Mononuclear cell (primary cell): Measurements from ENCODE around the gene LAMC1. TPM values are rescaled to one million over a fixed set of nuclear protein-coding genes. Genes with fewer than 3 reads are reported as not detected.

Experiments
- H3K27me3 ChIP-seq: 2 replicates; pipeline ENCODE4 v1.6.0; 2011; ENCODE audit warnings: low read length, control low read depth; ENCODE audit not compliant: insufficient read depth
- H3K4me1 ChIP-seq: 2 replicates; pipeline ENCODE4 v1.5.1; 2011; ENCODE audit warnings: mild to moderate bottlenecking, low read length, control low read depth; ENCODE audit not compliant: insufficient read depth
- H3K4me3 ChIP-seq: 2 replicates; pipeline ENCODE4 v1.5.1; 2011; ENCODE audit warnings: mild to moderate bottlenecking, low read length, moderate library complexity
- H3K9me3 ChIP-seq: 2 replicates; pipeline ENCODE4 v1.5.1; 2011; ENCODE audit warnings: low read depth, mild to moderate bottlenecking, control low read depth, low read length
- total RNA-seq: library from RNA; depleted of rRNA; stranded (reverse); fragments of >200 nt; gene quantifications from one replicate; pipeline ENCODE4 v1.2.3, GENCODE V29; 2012

The LAMC1 gene
- total RNA-seq, 1 donor: 2.6 TPM

DNA sequence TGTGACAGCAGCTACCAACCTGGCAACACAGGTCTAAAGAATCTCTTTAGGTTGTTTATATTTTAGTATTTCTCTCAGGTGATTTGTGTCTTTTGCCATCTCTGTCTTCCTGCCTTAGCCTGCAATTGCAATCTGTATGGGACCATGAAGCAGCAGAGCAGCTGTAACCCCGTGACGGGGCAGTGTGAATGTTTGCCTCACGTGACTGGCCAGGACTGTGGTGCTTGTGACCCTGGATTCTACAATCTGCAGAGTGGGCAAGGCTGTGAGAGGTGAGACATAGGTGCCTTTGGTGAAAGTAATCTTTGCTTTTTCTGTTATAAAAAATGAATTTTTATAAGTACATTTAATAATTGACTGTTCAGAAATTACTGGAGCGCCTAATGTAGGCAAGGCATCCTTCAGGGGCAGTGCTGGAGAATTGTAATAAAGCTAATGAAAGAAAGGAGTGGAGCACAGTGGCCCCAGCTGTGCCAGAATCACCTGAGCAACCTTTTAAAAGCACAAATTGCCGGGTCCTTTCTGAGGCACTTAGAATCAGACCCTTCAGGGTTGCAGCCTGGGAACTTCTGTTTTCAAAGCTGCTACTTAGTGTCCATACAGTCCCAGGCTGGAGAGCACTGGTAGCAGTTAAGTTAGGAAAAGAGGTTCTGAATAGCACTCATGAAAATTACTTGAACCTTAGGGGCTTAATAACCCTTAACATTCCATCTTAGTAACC is 102.2 kb downstream of the LAMC1 start:
- H3K9me3 ChIP-seq: no peaks in the 10 kb centered on the region
- H3K4me3 ChIP-seq: no peak overlapping the region
- no peaks in the 10 kb centered on the region for H3K4me1 ChIP-seq
- H3K27me3 ChIP-seq: no peaks in the 10 kb centered on the region

- Histone ChIP-seq H3K9me3 (no peaks in the 10 kb centered on the region), H3K4me1 (no peaks in the 10 kb centered on the region)
Observed at GRCh38 chr1:183126000-183126366, 102.8 kb downstream of the LAMC1 start.

DNA sequence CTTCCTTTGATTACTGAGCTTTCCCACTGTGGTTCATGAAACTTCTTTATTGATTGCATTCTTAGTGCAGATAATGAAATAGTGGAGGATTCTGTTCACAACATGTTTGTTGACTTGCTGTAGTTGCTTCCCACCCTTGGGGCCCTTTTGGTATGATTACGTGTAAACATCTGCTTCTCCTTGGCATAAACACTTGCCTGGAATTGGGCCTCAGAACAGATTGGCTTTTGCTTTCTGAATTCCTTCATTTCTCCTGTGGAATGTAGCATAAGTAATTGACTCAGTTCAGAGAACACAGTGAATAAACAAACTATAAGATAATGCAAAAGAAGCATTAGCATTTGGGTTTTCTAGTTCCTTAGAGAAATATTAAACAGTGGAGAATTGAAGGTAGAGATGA is 103.3 kb downstream of the LAMC1 start:
- Histone ChIP-seq H3K4me3 (no peak overlapping the region), H3K9me3 (no peaks in the 10 kb centered on the region), H3K27me3 (no peaks in the 10 kb centered on the region), H3K4me1 (no peaks in the 10 kb centered on the region)

More at GRCh38 chr1:183126000-183126366, 102.8 kb downstream of the LAMC1 start:
- no peak overlapping the region for H3K4me3 ChIP-seq
- no peaks in the 10 kb centered on the region for H3K27me3 ChIP-seq

GRCh38 chr1:183129921-183130690 is 106.9 kb downstream of the LAMC1 start:
- H3K27me3 ChIP-seq: no peaks in the 10 kb centered on the region
- H3K4me1 ChIP-seq: no peaks in the 10 kb centered on the region

DNA sequence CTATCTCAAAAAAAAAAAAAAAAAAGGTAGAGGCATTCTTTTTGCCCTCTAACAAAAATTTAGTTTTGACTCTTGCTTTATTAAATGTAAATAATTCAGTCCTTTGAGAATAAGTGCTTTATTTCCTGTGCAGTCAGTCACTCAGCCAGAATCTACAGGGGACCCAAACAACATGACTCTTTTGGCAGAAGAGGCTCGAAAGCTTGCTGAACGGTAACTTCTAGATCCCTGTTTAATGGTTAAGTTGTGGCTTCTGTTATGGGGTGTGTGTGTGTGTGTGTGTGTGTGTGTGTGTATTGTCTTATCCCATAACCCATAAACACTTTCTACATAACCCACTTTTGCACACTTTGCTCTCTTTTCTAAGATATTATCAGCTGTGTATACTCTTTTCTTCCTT is 107.9 kb downstream of the LAMC1 start:
- no peak overlapping the region for H3K4me3 ChIP-seq
- no peaks in the 10 kb centered on the region for H3K27me3 ChIP-seq
- no peaks in the 10 kb centered on the region for H3K4me1 ChIP-seq
- no peaks in the 10 kb centered on the region for H3K9me3 ChIP-seq

More at GRCh38 chr1:183129921-183130690, 106.9 kb downstream of the LAMC1 start:
- H3K9me3 ChIP-seq: no peaks in the 10 kb centered on the region
- no peak overlapping the region for H3K4me3 ChIP-seq

DNA sequence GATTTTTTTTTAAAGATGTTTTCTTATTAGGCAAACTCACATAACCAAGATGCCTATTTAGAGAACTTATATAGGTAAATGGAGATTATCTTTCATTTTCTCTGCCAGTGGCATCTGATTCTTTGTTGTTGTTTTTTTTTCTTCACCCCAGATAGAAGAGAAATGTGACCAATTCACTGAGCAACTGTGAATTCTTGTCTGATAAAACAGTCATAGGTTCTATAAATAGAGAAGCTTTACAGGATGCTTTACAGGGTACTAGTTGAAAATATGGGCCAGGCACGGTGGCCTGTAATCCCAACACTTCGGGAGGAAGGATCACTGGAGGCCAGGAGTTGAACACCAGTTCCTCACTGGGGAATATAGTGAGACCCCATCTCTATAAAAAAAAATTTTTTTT is 112.1 kb downstream of the LAMC1 start:
- Histone ChIP-seq H3K4me3 (no peak overlapping the region), H3K27me3 (no peaks in the 10 kb centered on the region), H3K4me1 (no peaks in the 10 kb centered on the region), H3K9me3 (no peaks in the 10 kb centered on the region)

- H3K27me3 ChIP-seq: no peaks in the 10 kb centered on the region
Observed at GRCh38 chr1:183137782-183138181, 114.6 kb downstream of the LAMC1 start.

DNA sequence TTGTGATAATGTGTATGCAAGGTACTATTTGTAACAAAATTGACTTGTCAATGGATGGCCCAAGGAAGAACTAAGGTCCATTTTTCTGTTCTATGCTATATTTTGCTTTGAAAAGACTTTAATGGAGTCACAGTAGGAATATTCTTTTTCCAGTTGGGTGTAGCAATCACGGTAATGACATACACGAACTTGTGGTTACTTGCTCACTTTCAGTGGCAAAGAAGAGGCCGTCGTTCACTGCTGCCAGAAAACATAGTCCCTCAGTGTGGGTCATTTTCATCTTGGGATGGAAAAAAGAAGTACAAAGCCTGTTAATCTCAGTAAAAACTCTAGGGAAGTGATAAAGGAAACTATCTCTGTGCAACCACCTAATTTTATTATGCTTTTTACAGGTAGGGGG is 115.1 kb downstream of the LAMC1 start:
- no peak overlapping the region for H3K4me3 ChIP-seq
- no peaks in the 10 kb centered on the region for H3K27me3 ChIP-seq
- H3K9me3 ChIP-seq: no peaks in the 10 kb centered on the region
- H3K4me1 ChIP-seq: no peaks in the 10 kb centered on the region

More at GRCh38 chr1:183137782-183138181, 114.6 kb downstream of the LAMC1 start:
- H3K4me1 ChIP-seq: no peaks in the 10 kb centered on the region
- H3K9me3 ChIP-seq: no peaks in the 10 kb centered on the region
- H3K4me3 ChIP-seq: no peak overlapping the region

DNA sequence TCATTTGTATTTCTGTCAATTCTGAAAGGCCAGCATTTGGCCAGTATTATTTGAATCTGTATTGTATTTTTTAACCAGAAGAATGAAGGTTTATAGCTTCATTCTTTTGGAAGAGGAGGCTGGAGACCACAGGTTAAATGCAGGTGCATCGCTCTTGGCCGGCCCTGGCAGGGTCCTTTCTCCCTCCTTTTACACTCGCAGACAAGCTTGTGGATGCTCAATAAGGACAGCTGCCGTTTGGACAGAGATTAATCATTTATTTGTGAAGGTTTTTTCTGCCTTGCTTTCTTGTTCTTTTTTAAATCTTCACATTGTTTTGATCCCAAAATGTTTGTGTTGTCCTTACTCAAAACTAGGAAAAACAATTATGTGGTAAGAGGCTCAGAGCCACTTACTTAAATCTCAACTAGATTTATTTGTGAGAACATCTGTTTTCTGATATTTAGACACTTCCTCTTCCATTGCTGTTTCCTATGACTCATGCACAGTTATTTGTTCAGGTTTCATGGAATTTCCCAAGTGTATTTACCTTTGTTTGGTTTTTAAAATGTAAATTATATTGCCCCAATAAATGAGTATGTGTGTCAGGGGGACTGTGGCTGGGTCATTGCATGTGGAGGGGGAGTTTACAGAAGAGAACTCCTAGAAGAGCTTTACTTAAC is 116.2 kb downstream of the LAMC1 start:
- Histone ChIP-seq H3K9me3 (no peaks in the 10 kb centered on the region), H3K27me3 (no peaks in the 10 kb centered on the region), H3K4me1 (no peaks in the 10 kb centered on the region), H3K4me3 (no peak overlapping the region)

- Histone ChIP-seq H3K4me3 (no peak overlapping the region), H3K27me3 (no peaks in the 10 kb centered on the region), H3K4me1 (no peaks in the 10 kb centered on the region), H3K9me3 (no peaks in the 10 kb centered on the region)
Observed at GRCh38 chr1:183140633-183141032, 117.4 kb downstream of the LAMC1 start.

DNA sequence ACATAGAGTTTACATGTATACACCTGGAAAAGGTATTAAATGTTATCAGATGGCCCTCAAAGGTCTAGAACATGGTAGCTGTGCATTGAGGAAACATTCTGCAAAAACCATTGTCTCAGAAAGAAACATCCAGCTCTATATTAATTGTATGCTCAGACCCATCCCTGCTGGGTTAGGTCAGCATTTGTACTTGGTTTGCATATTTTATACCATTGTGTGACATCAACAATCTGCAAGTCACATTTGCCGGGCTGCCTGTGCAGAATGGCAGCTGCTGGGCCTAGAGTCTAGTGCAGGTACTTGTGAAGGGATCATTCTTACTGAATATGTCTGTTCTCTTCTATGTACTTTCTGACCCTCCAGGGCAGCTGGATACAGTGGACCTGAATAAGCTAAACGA is 119.0 kb downstream of the LAMC1 start:
- no peaks in the 10 kb centered on the region for H3K27me3 ChIP-seq
- no peak overlapping the region for H3K4me3 ChIP-seq

GRCh38 chr1:183143576-183144315 is 120.5 kb downstream of the LAMC1 start:
- Histone ChIP-seq H3K4me1 (no peaks in the 10 kb centered on the region), H3K9me3 (no peaks in the 10 kb centered on the region), H3K27me3 (no peaks in the 10 kb centered on the region), H3K4me3 (no peak overlapping the region)

More for the DNA sequence above, 119.0 kb downstream of the LAMC1 start:
- Histone ChIP-seq H3K9me3 (no peaks in the 10 kb centered on the region), H3K4me1 (no peaks in the 10 kb centered on the region)

GRCh38 chr1:183144752-183145151 is 121.5 kb downstream of the LAMC1 start:
- Histone ChIP-seq H3K4me1 (no peaks in the 10 kb centered on the region), H3K27me3 (no peaks in the 10 kb centered on the region), H3K9me3 (no peaks in the 10 kb centered on the region)

DNA sequence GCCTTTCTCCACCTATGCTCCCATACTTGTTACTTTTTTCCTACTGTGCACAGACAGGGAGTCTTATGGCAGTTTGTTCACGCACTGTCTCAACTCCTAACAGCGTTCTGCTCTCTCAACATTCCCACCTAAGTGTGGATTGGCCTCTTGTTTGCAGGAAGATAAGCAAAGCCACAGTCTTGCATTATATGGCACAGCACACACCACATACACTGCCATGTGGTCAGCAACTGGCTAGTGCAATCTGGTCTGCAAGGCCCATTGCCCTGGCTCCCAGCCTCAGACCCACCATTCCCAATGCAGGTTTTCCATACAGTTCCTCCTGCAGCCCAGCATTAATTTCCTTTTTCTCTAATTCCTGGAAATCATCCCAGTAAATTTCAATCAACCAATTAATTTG is 124.5 kb downstream of the LAMC1 start:
- no peak overlapping the region for H3K4me3 ChIP-seq
- no peaks in the 10 kb centered on the region for H3K9me3 ChIP-seq
- H3K4me1 ChIP-seq: no peaks in the 10 kb centered on the region
- H3K27me3 ChIP-seq: no peaks in the 10 kb centered on the region

More at GRCh38 chr1:183144752-183145151, 121.5 kb downstream of the LAMC1 start:
- H3K4me3 ChIP-seq: no peak overlapping the region

- H3K9me3 ChIP-seq: no peaks in the 10 kb centered on the region
- H3K4me3 ChIP-seq: no peak overlapping the region
- H3K27me3 ChIP-seq: no peaks in the 10 kb centered on the region
- H3K4me1 ChIP-seq: no peaks in the 10 kb centered on the region
Observed at GRCh38 chr1:183148599-183148998, 125.4 kb downstream of the LAMC1 start.
